DOHH2 (cell line): ENCODE measurements around the gene PIAS3.

ENCODE experiments used
- EZH2phosphoT487 ChIP-seq: fragments of 200-600 bp; sonication (generic); IDR thresholded peaks from 2 replicates; pipeline ENCODE4 v1.6.1; 2017; ENCODE audit warnings: borderline replicate concordance, mild to moderate bottlenecking, antibody characterized with exemption, low read length, moderate library complexity, mixed read lengths
- TF ChIP-seq, protein P1 (sequence below): fragments of 200-600 bp; sonication (generic); IDR thresholded peaks from one replicate; pipeline ENCODE4 v1.5.1; 2014; ENCODE audit warnings: antibody characterized with exemption, mild to moderate bottlenecking, low read depth, low read length; ENCODE audit not compliant: poor library complexity, severe bottlenecking

DNA sequence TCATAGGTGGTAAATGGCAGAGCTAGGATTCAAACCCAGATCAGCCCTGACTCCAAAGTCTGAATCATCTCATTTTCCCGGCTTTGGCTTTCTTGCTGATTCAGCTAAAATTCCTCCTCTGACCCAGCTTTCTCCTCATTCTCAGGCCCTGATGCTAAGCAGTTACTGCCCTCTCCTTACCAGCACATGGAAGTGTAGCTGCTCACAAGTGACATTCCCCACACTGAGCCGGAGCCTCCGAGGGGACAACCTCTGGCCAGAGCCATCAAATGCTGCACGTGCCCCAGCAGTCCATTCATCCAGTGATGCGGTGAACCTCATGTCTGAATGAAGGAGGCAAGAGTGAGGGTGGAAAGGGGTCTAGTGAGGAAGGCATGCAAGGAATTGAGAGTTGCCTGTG lies 39.9 kb upstream of the PIAS3 start:
- TF ChIP-seq, protein P1, sequence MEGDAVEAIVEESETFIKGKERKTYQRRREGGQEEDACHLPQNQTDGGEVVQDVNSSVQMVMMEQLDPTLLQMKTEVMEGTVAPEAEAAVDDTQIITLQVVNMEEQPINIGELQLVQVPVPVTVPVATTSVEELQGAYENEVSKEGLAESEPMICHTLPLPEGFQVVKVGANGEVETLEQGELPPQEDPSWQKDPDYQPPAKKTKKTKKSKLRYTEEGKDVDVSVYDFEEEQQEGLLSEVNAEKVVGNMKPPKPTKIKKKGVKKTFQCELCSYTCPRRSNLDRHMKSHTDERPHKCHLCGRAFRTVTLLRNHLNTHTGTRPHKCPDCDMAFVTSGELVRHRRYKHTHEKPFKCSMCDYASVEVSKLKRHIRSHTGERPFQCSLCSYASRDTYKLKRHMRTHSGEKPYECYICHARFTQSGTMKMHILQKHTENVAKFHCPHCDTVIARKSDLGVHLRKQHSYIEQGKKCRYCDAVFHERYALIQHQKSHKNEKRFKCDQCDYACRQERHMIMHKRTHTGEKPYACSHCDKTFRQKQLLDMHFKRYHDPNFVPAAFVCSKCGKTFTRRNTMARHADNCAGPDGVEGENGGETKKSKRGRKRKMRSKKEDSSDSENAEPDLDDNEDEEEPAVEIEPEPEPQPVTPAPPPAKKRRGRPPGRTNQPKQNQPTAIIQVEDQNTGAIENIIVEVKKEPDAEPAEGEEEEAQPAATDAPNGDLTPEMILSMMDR = no peak
- no peak for TF ChIP-seq EZH2phosphoT487
